HepG2 (cell line): ENCODE results near the gene DAZAP1. TPM values are rescaled to one million over a fixed set of nuclear protein-coding genes. Genes with fewer than 3 reads are reported as not detected.
A peak's percentile ranks its signal among the peaks of the same experiment; 100 is the strongest.

Experiments
- CBX5 ChIP-seq: sonication (generic); formaldehyde crosslinking; IDR thresholded peaks from 2 replicates; pipeline ENCODE4 v1.4.0; 2020; ENCODE audit warnings: missing genetic modification reagents, borderline replicate concordance
- CEBPZ ChIP-seq: IDR thresholded peaks from 2 replicates; pipeline ENCODE4 v1.6.1; 2012; ENCODE audit warnings: low read length, improper control_type of control experiment
- E2F1 ChIP-seq: sonication (generic); formaldehyde crosslinking; IDR thresholded peaks from 2 replicates; pipeline ENCODE4 v1.5.0; 2020; ENCODE audit warnings: missing genetic modification reagents
- HNRNPLL ChIP-seq: fragments of 200-400 bp; formaldehyde crosslinking; IDR thresholded peaks from 2 replicates; pipeline ENCODE4 v1.6.1; 2017; ENCODE audit warnings: mild to moderate bottlenecking, low read depth, low read length; ENCODE audit not compliant: poor library complexity, severe bottlenecking
- IKZF1 ChIP-seq: fragments of 450-650 bp; IDR thresholded peaks from 2 replicates; pipeline ENCODE4 v1.7.1; 2016
- KAT2B ChIP-seq: fragments of 150-350 bp; IDR thresholded peaks from 2 replicates; pipeline ENCODE4 v1.6.1; 2014; ENCODE audit warnings: low read depth, low read length, borderline replicate concordance
- KDM3A ChIP-seq: IDR thresholded peaks from 2 replicates; pipeline ENCODE4 v1.6.1; 2018; ENCODE audit warnings: low read depth, missing compliant biosample characterization
- KDM5B ChIP-seq: sonication (generic); formaldehyde crosslinking; IDR thresholded peaks from 2 replicates; pipeline ENCODE4 v1.4.0; 2020; ENCODE audit warnings: missing genetic modification reagents, mild to moderate bottlenecking, borderline replicate concordance
- KLF6 ChIP-seq: IDR thresholded peaks from 2 replicates; pipeline ENCODE4 v1.8.0; 2016; ENCODE audit warnings: missing biosample characterization, missing genetic modification reagents
- MED1 ChIP-seq: sonication (generic); formaldehyde crosslinking; IDR thresholded peaks from 2 replicates; pipeline ENCODE4 v1.4.0; 2020; ENCODE audit warnings: missing genetic modification reagents
- NFKB2 ChIP-seq: sonication (generic); formaldehyde crosslinking; IDR thresholded peaks from 2 replicates; pipeline ENCODE4 v1.4.0; 2020; ENCODE audit warnings: missing genetic modification reagents, borderline replicate concordance
- PHF8 ChIP-seq: sonication (generic); formaldehyde crosslinking; IDR thresholded peaks from 2 replicates; pipeline ENCODE4 v1.5.0; 2020; ENCODE audit warnings: missing genetic modification reagents
- REL ChIP-seq: sonication (generic); formaldehyde crosslinking; conservative IDR thresholded peaks from 2 replicates; pipeline ENCODE4 v1.8.0; 2022; ENCODE audit warnings: mild to moderate bottlenecking, missing genetic modification reagents, moderate library complexity
- SUZ12 ChIP-seq: fragments of 150-350 bp; IDR thresholded peaks from 2 replicates; pipeline ENCODE4 v1.6.1; 2014; ENCODE audit warnings: low read depth, low read length
- TFDP1 ChIP-seq: IDR thresholded peaks from 2 replicates; pipeline ENCODE4 v1.6.1; 2016; ENCODE audit warnings: missing compliant biosample characterization, missing genetic modification reagents, borderline replicate concordance
- ZBTB14 ChIP-seq: sonication (generic); formaldehyde crosslinking; IDR thresholded peaks from 2 replicates; pipeline ENCODE4 v1.4.0; 2020; ENCODE audit warnings: missing genetic modification reagents
- ZNF275 ChIP-seq: sonication (generic); formaldehyde crosslinking; IDR thresholded peaks from 2 replicates; pipeline ENCODE4 v1.8.0; 2022; ENCODE audit warnings: missing genetic modification reagents, mild to moderate bottlenecking, inconsistent platforms, borderline replicate concordance
- ZNF564 ChIP-seq: sonication (generic); formaldehyde crosslinking; IDR thresholded peaks from 2 replicates; pipeline ENCODE4 v1.8.1; 2023; ENCODE audit warnings: mild to moderate bottlenecking, missing genetic modification reagents
- ZNF567 ChIP-seq: sonication (generic); formaldehyde crosslinking; IDR thresholded peaks from 2 replicates; pipeline ENCODE4 v1.8.1; 2023; ENCODE audit warnings: mild to moderate bottlenecking, missing genetic modification reagents, borderline replicate concordance
- ZNF674 ChIP-seq: sonication (generic); formaldehyde crosslinking; IDR thresholded peaks from 2 replicates; pipeline ENCODE4 v1.5.0; 2020; ENCODE audit warnings: low read depth, mild to moderate bottlenecking, missing genetic modification reagents
- ZNF768 ChIP-seq: sonication (generic); formaldehyde crosslinking; IDR thresholded peaks from 2 replicates; pipeline ENCODE4 v1.4.0; 2020; ENCODE audit warnings: missing genetic modification reagents
- polyA plus RNA-seq, 8 experiments: library from polyadenylated mRNA; depleted of rRNA in 3 of 8; stranded (reverse) in 7 of 8; unstranded in 1 of 8; fragments of >200 nt; fragmentation: Illumina TruSeq in 4 of 8; extraction: Trizol in 4 of 8; gene quantifications; 2 replicates each; pipeline versions ENCODE4 v1.2.1 to v1.2.3, GENCODE V29; 2011 to 2016; ENCODE audit warnings: low read depth in 4 of 8, missing spikeins in 1 of 8, mixed read lengths in 1 of 8; ENCODE audit not compliant: insufficient read depth in 1 of 8
- total RNA-seq, 5 experiments: library from RNA; depleted of rRNA; stranded (reverse); fragments of >200 nt; fragmentation: Illumina TruSeq; extraction: Trizol; gene quantifications; 2 replicates each; pipeline ENCODE4 v1.2.3, GENCODE V29; 2016; ENCODE audit warnings: low read depth in 1 of 5

The DAZAP1 gene
- total and polyA plus RNA-seq, 2 of the 13 experiments (the other 11 are each of a cell fraction or from before 2014, with no cell fraction given), result 63.3 to 79.2 TPM

- TF ChIP-seq CEBPZ (no peak), ZBTB14 (CRISPR knock-in tag) (peak; percentile 53; the same call in 1 of the 2 replicates), SUZ12 (no peak), ZNF674 (CRISPR knock-in tag) (no peak), ZNF275 (CRISPR knock-in tag) (0 out of 2 replicates have a peak, but pooled peaks have one; percentile 2), PHF8 (peak; percentile 46; the same call in 1 of the 2 replicates), NFKB2 (CRISPR knock-in tag) (0 out of 2 replicates have a peak, but pooled peaks have one; percentile 36), KAT2B (no peak), CBX5 (CRISPR knock-in tag) (no peak), ZNF567 (CRISPR knock-in tag) (no peak), KDM3A (CRISPR knock-in tag) (no peak), ZNF564 (CRISPR knock-in tag) (peak; percentile 16; the same call in 1 of the 2 replicates), IKZF1 (no peak), KLF6 (no peak), KDM5B (CRISPR knock-in tag) (peak; percentile 43; the same call in 1 of the 2 replicates), E2F1 (no peak), ZNF768 (CRISPR knock-in tag) (peak; percentile 33; the same call in 1 of the 2 replicates), TFDP1 (CRISPR knock-in tag) (peak; percentile 50; the same call in 1 of the 2 replicates), HNRNPLL (peak; percentile 65), MED1 (0 out of 2 replicates have a peak, but pooled peaks have one; percentile 9), REL (CRISPR knock-in tag) (0 out of 2 replicates have a peak, but pooled peaks have one; percentile 37)
Measured at GRCh38 chr19:1408300-1409203, 1.2 kb downstream of the DAZAP1 start (continued).
